Gastroesophageal sphincter (tissue), 4 donors: ENCODE results near the gene RABL6. TPM values are rescaled to one million over a fixed set of nuclear protein-coding genes. Genes with fewer than 3 reads are reported as not detected.
A peak's percentile ranks its signal among the peaks of the same experiment; 100 is the strongest.
"Not testable (repeated sequence)": the region's sequence is repeated elsewhere in the genome, so short reads cannot be mapped to it uniquely, and the experiment has no call there.

Experiments used
- ATAC-seq: fragments of 150-250 bp; one replicate; pipeline ENCODE4 v1.9.1; 2016; ENCODE audit warnings: mild to moderate bottlenecking, moderate library complexity
- H3K27ac ChIP-seq, 4 donors: fragments of 200-600 bp; sonication (generic) in 3 of 4; 1 replicate in 3 of 4; 2 replicates in 1 of 4; pipeline ENCODE4 v1.5.1; 2016 to 2019
- H3K27me3 ChIP-seq: fragments of 200-600 bp; sonication (generic); one replicate; pipeline ENCODE4 v1.5.1; 2019
- H3K36me3 ChIP-seq, 2 donors: fragments of 200-600 bp; sonication (generic); one replicate each; pipeline ENCODE4 v1.5.1; 2019; ENCODE audit warnings: control low read depth in 1 of 2
- H3K4me1 ChIP-seq, 3 donors: fragments of 200-600 bp; sonication (generic); 1 replicate in 2 of 3; 2 replicates in 1 of 3; pipeline ENCODE4 v1.5.1; 2016 to 2019; ENCODE audit warnings: control low read depth in 2 of 3
- H3K4me3 ChIP-seq, 2 donors: fragments of 200-600 bp; sonication (generic); one replicate each; pipeline ENCODE4 v1.5.1; 2019; ENCODE audit warnings: mild to moderate bottlenecking in 1 of 2, moderate library complexity in 1 of 2
- H3K9me3 ChIP-seq, 3 donors: fragments of 200-600 bp; sonication (generic); one replicate each; pipeline ENCODE4 v1.5.1; 2017 to 2019; ENCODE audit warnings: control low read depth in 2 of 3
- CTCF ChIP-seq, 4 experiments: fragments of 200-600 bp in 2 of 4; fragments of 450-650 bp in 2 of 4; sonication (generic) in 1 of 4; IDR thresholded peaks; one replicate each; pipeline ENCODE4 v1.5.1; 2017 to 2019; ENCODE audit warnings: antibody characterized with exemption in 4 of 4, mild to moderate bottlenecking in 2 of 4, moderate library complexity in 2 of 4
- EP300 ChIP-seq: sonication (generic); formaldehyde crosslinking; IDR thresholded peaks from one replicate; pipeline ENCODE4 v1.6.1; 2017; ENCODE audit warnings: antibody characterized with exemption, mild to moderate bottlenecking
- POLR2A ChIP-seq, 2 donors: fragments of 450-650 bp; IDR thresholded peaks; one replicate each; pipeline ENCODE4 v1.6.1; 2017; ENCODE audit warnings: antibody characterized with exemption in 2 of 2, mild to moderate bottlenecking in 2 of 2, moderate library complexity in 1 of 2
- POLR2AphosphoS5 ChIP-seq: sonication (generic); formaldehyde crosslinking; IDR thresholded peaks from one replicate; pipeline ENCODE4 v1.6.1; 2017; ENCODE audit warnings: antibody characterized with exemption
- WGBS, 2 donors: methylation state at CpG; one replicate each; pipeline ENCODE4 v1.1.5; 2018; ENCODE audit warnings: low coverage in 1 of 2; 5-methylcytosine and 5-hydroxymethylcytosine counted together
- total RNA-seq, 4 donors: library from RNA; depleted of rRNA; stranded (reverse); fragments of >200 nt; gene quantifications; one replicate each; pipeline ENCODE4 v1.1.0, GENCODE V29; 2016

The RABL6 gene
- total RNA-seq, 4 donors from 2014 or later, result 54.8 to 109 (median 71.2) TPM

- ATAC-seq, result no peak
- 66 to 84% methylated on average over 10 to 14 of the region's 14 CpGs for WGBS, 2 donors
Measured at GRCh38 chr9:136777359-136777758, 30.4 kb upstream of the RABL6 start.

GRCh38 chr9:136779808-136780207 lies 27.9 kb upstream of the RABL6 start:
- H3K27me3 ChIP-seq, result no peaks in the 10 kb centered on the region
- no peaks in the 10 kb centered on the region for H3K4me1 ChIP-seq
- no peaks in the 10 kb centered on the region for H3K36me3 ChIP-seq
- TF ChIP-seq EP300 (no peak), POLR2AphosphoS5 (no peak), CTCF (IDR thresholded peaks at IDR 0.05) (no peak), POLR2A (IDR thresholded peaks at IDR 0.05) (no peak)
- no peak overlapping the region for H3K4me3 ChIP-seq
- no peaks in the 10 kb centered on the region for H3K9me3 ChIP-seq
- ATAC-seq, result no peak
- 50 to 79% methylated on average over 2 to 5 of the region's 5 CpGs for WGBS, 2 donors
- no peak overlapping the region for H3K27ac ChIP-seq

More at GRCh38 chr9:136777359-136777758, 30.4 kb upstream of the RABL6 start:
- peaks cover 0 to 3% (median 0%) of the 10 kb centered on the region in 3 donors for H3K9me3 ChIP-seq
- H3K27ac ChIP-seq, result no peak overlapping the region
- H3K36me3 ChIP-seq, result no peaks in the 10 kb centered on the region
- H3K4me3 ChIP-seq, result no peak overlapping the region
- H3K27me3 ChIP-seq, result no peaks in the 10 kb centered on the region
- TF ChIP-seq EP300 (no peak), POLR2A (IDR thresholded peaks at IDR 0.05) (no peak), POLR2AphosphoS5 (no peak), CTCF (IDR thresholded peaks at IDR 0.05) (no peak)
- H3K4me1 ChIP-seq, result no peaks in the 10 kb centered on the region

GRCh38 chr9:136782452-136782851 lies 25.3 kb upstream of the RABL6 start:
- Histone ChIP-seq H3K4me3 (no peak overlapping the region), H3K9me3 (no peaks in the 10 kb centered on the region), H3K27me3 (no peaks in the 10 kb centered on the region), H3K4me1 (peaks cover 0 to 2% (median 0%) of the 10 kb centered on the region in 3 donors), H3K36me3 (no peaks in the 10 kb centered on the region), H3K27ac (no peak overlapping the region)
- TF ChIP-seq EP300 (no peak), CTCF (IDR thresholded peaks at IDR 0.05) (no peak), POLR2AphosphoS5 (no peak), POLR2A (IDR thresholded peaks at IDR 0.05) (no peak)
- WGBS, 2 donors, result 93 to 97% methylated on average over 3 of the region's 3 CpGs
- no peak for ATAC-seq

- Histone ChIP-seq H3K9me3 (no peaks in the 10 kb centered on the region), H3K27me3 (no peaks in the 10 kb centered on the region), H3K36me3 (no peaks in the 10 kb centered on the region), H3K4me1 (peaks cover 0 to 9% (median 0%) of the 10 kb centered on the region in 3 donors), H3K27ac (no peak overlapping the region), H3K4me3 (no peak overlapping the region)
- 53 to 55% methylated on average over 9 of the region's 9 CpGs for WGBS, 2 donors
- ATAC-seq, result no peak
- peak; percentile 42 to 63 (median 56) for TF ChIP-seq CTCF (IDR thresholded peaks at IDR 0.05)
- TF ChIP-seq EP300, result no peak
- no peak for TF ChIP-seq POLR2A (IDR thresholded peaks at IDR 0.05)
Measured at GRCh38 chr9:136784249-136784996, 23.3 kb upstream of the RABL6 start.

- 85 to 100% methylated on average over 1 to 6 of the region's 6 CpGs for WGBS, 2 donors
- no peak for ATAC-seq
- Histone ChIP-seq H3K4me3 (no peak overlapping the region), H3K36me3 (no peaks in the 10 kb centered on the region), H3K4me1 (peaks cover 0 to 12% (median 0%) of the 10 kb centered on the region in 3 donors), H3K27ac (no peak overlapping the region), H3K27me3 (no peaks in the 10 kb centered on the region), H3K9me3 (no peaks in the 10 kb centered on the region)
- no peak for TF ChIP-seq CTCF (IDR thresholded peaks at IDR 0.05)
- TF ChIP-seq POLR2A (IDR thresholded peaks at IDR 0.05), result no peak
- TF ChIP-seq EP300, result no peak
- TF ChIP-seq POLR2AphosphoS5, result no peak
Measured at GRCh38 chr9:136784997-136785361, 22.8 kb upstream of the RABL6 start.

- H3K4me3 ChIP-seq, ATAC-seq, H3K9me3 ChIP-seq, H3K36me3 ChIP-seq, H3K27ac ChIP-seq, H3K27me3 ChIP-seq: not testable (repeated sequence)
- H3K4me1 ChIP-seq, result peaks cover 0 to 19% (median 4%) of the 10 kb centered on the region in 3 donors
- WGBS, 2 donors, result 78 to 85% methylated on average over 7 to 12 of the region's 23 CpGs
Measured at GRCh38 chr9:136785565-136786355, 22.0 kb upstream of the RABL6 start.
